Activated T-helper 2 cell treated with anti-CD3 and anti-CD28 coated beads, Interferon-gamma antibody, Interleukin-2, Interleukin-4, amounts not matched to agents 10 μg/mL and 5 μg/mL and 100 μg/mL, durations not matched to agents 14 hours and 24 hours and 36 hours (primary cell): ENCODE measurements around the gene ZNF138. TPM values are rescaled to one million over a fixed set of nuclear protein-coding genes. Genes with fewer than 3 reads are reported as not detected.
"Not testable (repeated sequence)": the region's sequence is repeated elsewhere in the genome, so short reads cannot be mapped to it uniquely, and the experiment has no call there.

Experiments
- DNase-seq: peaks from one replicate; pipeline ENCODE4 v3.0.0; 2021; ENCODE audit warnings: low spot score
- H3K27ac Mint-ChIP-seq: one replicate; pipeline ENCODE4 v1.8.0; 2021; ENCODE audit warnings: mixed read lengths
- H3K27me3 Mint-ChIP-seq: one replicate; pipeline ENCODE4 v1.8.0; 2021; ENCODE audit warnings: low read depth, mixed read lengths
- H3K36me3 Mint-ChIP-seq: one replicate; pipeline ENCODE4 v1.8.0; 2021; ENCODE audit warnings: low read depth, mixed read lengths
- H3K4me1 Mint-ChIP-seq: one replicate; pipeline ENCODE4 v1.8.0; 2021; ENCODE audit warnings: low read depth, mixed read lengths
- H3K4me3 Mint-ChIP-seq: one replicate; pipeline ENCODE4 v1.8.0; 2021; ENCODE audit warnings: low read depth, mild to moderate bottlenecking, moderate library complexity, mixed read lengths
- H3K9me3 Mint-ChIP-seq: one replicate; pipeline ENCODE4 v1.8.0; 2021; ENCODE audit warnings: mixed read lengths
- intact Hi-C: fragments of 100-400 bp; cut with micrococcal nuclease; formaldehyde crosslinking; loops from one replicate; pipeline ENCODE4 v1.15.1; 2023
- total RNA-seq: library from RNA; stranded (reverse); gene quantifications from 2 replicates; pipeline ENCODE4 v1.2.3, GENCODE V29; 2022

Gene ZNF138
- total RNA-seq, 1 donor from 2014 or later = 7.9 TPM

GRCh38 chr7:64849924-64850499, 55.8 kb downstream of the ZNF138 start:
- intact Hi-C loops = no loop called here
- no peaks in the 10 kb centered on the region for H3K4me1 Mint-ChIP-seq
- H3K4me3 Mint-ChIP-seq = no peak overlapping the region
- no peaks in the 10 kb centered on the region for H3K27me3 Mint-ChIP-seq
- DNase-seq = no peak
- H3K36me3 Mint-ChIP-seq = no peaks in the 10 kb centered on the region
- peaks cover 27% of the 10 kb centered on the region for H3K9me3 Mint-ChIP-seq
- H3K27ac Mint-ChIP-seq = no peak overlapping the region

GRCh38 chr7:64853679-64854078, 59.5 kb downstream of the ZNF138 start:
- no peaks in the 10 kb centered on the region for H3K27me3 Mint-ChIP-seq
- H3K4me1 Mint-ChIP-seq = no peaks in the 10 kb centered on the region
- peaks cover 5% of the 10 kb centered on the region for H3K9me3 Mint-ChIP-seq
- H3K27ac Mint-ChIP-seq = no peak overlapping the region
- no peak for DNase-seq
- H3K4me3 Mint-ChIP-seq = no peak overlapping the region
- H3K36me3 Mint-ChIP-seq = no peaks in the 10 kb centered on the region
- intact Hi-C loops = no loop called here

GRCh38 chr7:64854969-64855368, 60.7 kb downstream of the ZNF138 start:
- Mint-ChIP-seq H3K4me1 (no peaks in the 10 kb centered on the region), H3K4me3 (no peak overlapping the region), H3K36me3 (no peaks in the 10 kb centered on the region), H3K27me3 (no peaks in the 10 kb centered on the region), H3K27ac (no peak overlapping the region), H3K9me3 (no peaks in the 10 kb centered on the region)
- intact Hi-C loops = no loop called here
- no peak for DNase-seq

- Mint-ChIP-seq H3K27me3 (no peaks in the 10 kb centered on the region), H3K27ac (no peak overlapping the region), H3K36me3 (no peaks in the 10 kb centered on the region), H3K9me3 (peaks cover 19% of the 10 kb centered on the region), H3K4me3 (no peak overlapping the region), H3K4me1 (no peaks in the 10 kb centered on the region)
- intact Hi-C loops = no loop called here
- no peak for DNase-seq
Observed at GRCh38 chr7:64863021-64863420, 68.8 kb downstream of the ZNF138 start.

GRCh38 chr7:64863530-64863929, 69.3 kb downstream of the ZNF138 start:
- H3K4me3 Mint-ChIP-seq, H3K27ac Mint-ChIP-seq, DNase-seq, intact Hi-C loops, H3K27me3 Mint-ChIP-seq, H3K4me1 Mint-ChIP-seq, H3K36me3 Mint-ChIP-seq: not testable (repeated sequence)
- H3K9me3 Mint-ChIP-seq = peaks cover 22% of the 10 kb centered on the region

GRCh38 chr7:64863969-64864368, 69.7 kb downstream of the ZNF138 start:
- Mint-ChIP-seq H3K27ac (no peak overlapping the region), H3K4me3 (no peak overlapping the region), H3K36me3 (no peaks in the 10 kb centered on the region), H3K4me1 (no peaks in the 10 kb centered on the region), H3K27me3 (no peaks in the 10 kb centered on the region), H3K9me3 (peaks cover 23% of the 10 kb centered on the region)
- no peak for DNase-seq
- intact Hi-C loops = no loop called here

GRCh38 chr7:64867863-64868440, 73.7 kb downstream of the ZNF138 start:
- no peaks in the 10 kb centered on the region for H3K4me1 Mint-ChIP-seq

GRCh38 chr7:64868499-64868898, 74.3 kb downstream of the ZNF138 start:
- intact Hi-C loops = no loop called here
- no peak overlapping the region for H3K4me3 Mint-ChIP-seq
- DNase-seq = no peak
- no peaks in the 10 kb centered on the region for H3K36me3 Mint-ChIP-seq
- H3K9me3 Mint-ChIP-seq = peaks cover 40% of the 10 kb centered on the region
- H3K27me3 Mint-ChIP-seq = no peaks in the 10 kb centered on the region
- no peak overlapping the region for H3K27ac Mint-ChIP-seq
- H3K4me1 Mint-ChIP-seq = no peaks in the 10 kb centered on the region

More at GRCh38 chr7:64867863-64868440, 73.7 kb downstream of the ZNF138 start:
- no peaks in the 10 kb centered on the region for H3K27me3 Mint-ChIP-seq
- H3K27ac Mint-ChIP-seq = no peak overlapping the region
- intact Hi-C loops = no loop called here
- H3K4me3 Mint-ChIP-seq = no peak overlapping the region
- H3K36me3 Mint-ChIP-seq = no peaks in the 10 kb centered on the region
- H3K9me3 Mint-ChIP-seq = peaks cover 39% of the 10 kb centered on the region
- DNase-seq = no peak

- H3K4me1 Mint-ChIP-seq = no peaks in the 10 kb centered on the region
- H3K4me3 Mint-ChIP-seq = no peak overlapping the region
Observed at GRCh38 chr7:64869121-64869725, 75.0 kb downstream of the ZNF138 start.

GRCh38 chr7:64869912-64870562, 75.8 kb downstream of the ZNF138 start:
- Mint-ChIP-seq H3K27ac (no peak overlapping the region), H3K27me3 (no peaks in the 10 kb centered on the region), H3K4me3 (no peak overlapping the region), H3K36me3 (no peaks in the 10 kb centered on the region), H3K9me3 (peaks cover 42% of the 10 kb centered on the region), H3K4me1 (no peaks in the 10 kb centered on the region)
- DNase-seq = no peak
- intact Hi-C loops = no loop called here

More at GRCh38 chr7:64869121-64869725, 75.0 kb downstream of the ZNF138 start:
- H3K36me3 Mint-ChIP-seq = no peaks in the 10 kb centered on the region
- no peak overlapping the region for H3K27ac Mint-ChIP-seq
- H3K9me3 Mint-ChIP-seq = peaks cover 41% of the 10 kb centered on the region
- intact Hi-C loops = no loop called here
- DNase-seq = no peak
- H3K27me3 Mint-ChIP-seq = no peaks in the 10 kb centered on the region

- Mint-ChIP-seq H3K27ac (no peak overlapping the region), H3K4me3 (no peak overlapping the region), H3K36me3 (no peaks in the 10 kb centered on the region), H3K27me3 (no peaks in the 10 kb centered on the region), H3K4me1 (no peaks in the 10 kb centered on the region), H3K9me3 (peaks cover 48% of the 10 kb centered on the region)
- no peak for DNase-seq
- intact Hi-C loops = no loop called here
Observed at GRCh38 chr7:64870656-64871055, 76.4 kb downstream of the ZNF138 start.

GRCh38 chr7:64871761-64872160, 77.5 kb downstream of the ZNF138 start:
- DNase-seq = no peak
- no peak overlapping the region for H3K27ac Mint-ChIP-seq
- H3K9me3 Mint-ChIP-seq = peaks cover 47% of the 10 kb centered on the region
- intact Hi-C loops = no loop called here
- H3K27me3 Mint-ChIP-seq = no peaks in the 10 kb centered on the region
- no peaks in the 10 kb centered on the region for H3K4me1 Mint-ChIP-seq
- H3K36me3 Mint-ChIP-seq = no peaks in the 10 kb centered on the region
- H3K4me3 Mint-ChIP-seq = no peak overlapping the region
